K562 (cell line): Measurements from ENCODE around the gene MND1. TPM values are rescaled to one million over a fixed set of nuclear protein-coding genes. Genes with fewer than 3 reads are reported as not detected.

Experiments used
- E2F1 ChIP-seq: sonication (generic); formaldehyde crosslinking; IDR thresholded peaks from 2 replicates; pipeline ENCODE4 v1.8.1; 2023; ENCODE audit warnings: mild to moderate bottlenecking, missing genetic modification reagents, moderate library complexity
- PCBP2 ChIP-seq: fragments of 200-400 bp; formaldehyde crosslinking; IDR thresholded peaks from 2 replicates; pipeline ENCODE4 v1.6.1; 2018; ENCODE audit warnings: low read length, low read depth, mild to moderate bottlenecking, moderate library complexity; ENCODE audit not compliant: poor library complexity, severe bottlenecking
- PKNOX1 ChIP-seq: fragments of 450-650 bp; IDR thresholded peaks from 2 replicates; pipeline ENCODE4 v1.6.1; 2016
- TCFL5 ChIP-seq: fragments of 250-450 bp; sonication (Bioruptor Pico); conservative IDR thresholded peaks from 2 replicates; pipeline ENCODE4 v1.6.1; 2021; ENCODE audit warnings: mild to moderate bottlenecking, moderate library complexity, matching md5 sums
- YY1 ChIP-seq, 3 experiments: IDR thresholded peaks; 2 replicates each; pipeline ENCODE4 v1.6.1; 2011; ENCODE audit warnings: low read length in 2 of 3, mild to moderate bottlenecking in 2 of 3, moderate library complexity in 2 of 3, borderline replicate concordance in 1 of 3, control low read depth in 1 of 3, low read depth in 1 of 3; ENCODE audit not compliant: insufficient read depth in 3 of 3, insufficient replicate concordance in 2 of 3, control insufficient read depth in 1 of 3, insufficient read length in 1 of 3; ENCODE audit errors: extremely low read depth in 1 of 3
- ZNF561 ChIP-seq: fragments of 450-650 bp; formaldehyde crosslinking; conservative IDR thresholded peaks from 2 replicates; pipeline ENCODE4 v1.4.0; 2020; ENCODE audit warnings: mild to moderate bottlenecking, moderate library complexity
- ZNF639 ChIP-seq, 2 experiments: fragments of 200-800 bp in 1 of 2; sonication (Bioruptor generic) in 1 of 2; sonication (generic) in 1 of 2; formaldehyde crosslinking in 1 of 2; IDR thresholded peaks in 1 of 2; conservative IDR thresholded peaks in 1 of 2; 2 replicates each; pipeline versions ENCODE4 v1.5.0 to v1.6.1; 2016 to 2020; ENCODE audit warnings: missing compliant biosample characterization in 1 of 2, missing genetic modification characterization in 1 of 2, missing genetic modification reagents in 1 of 2
- polyA plus RNA-seq, 8 experiments: library from polyadenylated mRNA; depleted of rRNA in 4 of 8; stranded (reverse) in 5 of 8; unstranded in 3 of 8; fragments of >200 nt; fragmentation: Nextera tagmentation in 2 of 8; fragmentation: Illumina TruSeq in 1 of 8; extraction: Ambion mirVana in 2 of 8; extraction: Trizol in 1 of 8; gene quantifications; 2 replicates each; pipeline versions ENCODE4 v1.2.1 to v1.2.3, GENCODE V29; 2011 to 2014; ENCODE audit warnings: inconsistent platforms in 1 of 8, missing spikeins in 1 of 8
- total RNA-seq, 7 experiments: library from RNA; depleted of rRNA in 6 of 7; stranded (reverse); fragments of >200 nt in 6 of 7; fragmentation: Illumina TruSeq in 2 of 7; extraction: Trizol in 2 of 7; gene quantifications; 2 replicates each; pipeline versions ENCODE4 v1.2.1 to v1.2.3, GENCODE V29; 2011 to 2021; ENCODE audit warnings: low replicate concordance in 1 of 7

MND1 gene
- total and polyA plus RNA-seq, 9 of the 15 experiments (the other 6 are each of a cell fraction or from before 2014, with no cell fraction given) = 35.3 to 94.1 (median 59.9) TPM

- no peak for TF ChIP-seq PCBP2
- TF ChIP-seq ZNF561 (CRISPR knock-in tag) = no peak
- TF ChIP-seq E2F1 (CRISPR knock-in tag) = no peak
- no peak for TF ChIP-seq TCFL5 (CRISPR knock-in tag)
- no peak for TF ChIP-seq YY1 (IDR thresholded peaks at IDR 0.05; ENCODE audit: borderline replicate concordance in 1 of 3, control insufficient read depth in 1 of 3, extremely low read depth in 1 of 3, insufficient read depth in 3 of 3, insufficient read length in 1 of 3, insufficient replicate concordance in 2 of 3, low read depth in 1 of 3, low read length in 2 of 3)
- TF ChIP-seq ZNF639 (CRISPR knock-in tag; conservative IDR thresholded peaks at IDR 0.05 in 1 of 2, IDR thresholded peaks at IDR 0.05 in 1 of 2) = no peak
- no peak for TF ChIP-seq PKNOX1
These were observed 47.4 kb upstream of the MND1 start (continued) for GRCh38 chr4:153297116-153297515.
